ENCODE data around the gene ELL2.

The ELL2 gene

GRCh38 chr5:95899829-95900228 lies 61.8 kb downstream of the ELL2 start:
- Histone ChIP-seq H3K36me3 (ENCODE audit: control insufficient read depth, insufficient read depth, low read length) (peaks cover 18% of the 10 kb centered on the region), H3K4me3 (replicated peaks; ENCODE audit: low read depth, low read length) (no peak overlapping the region), H3K27me3 (replicated peaks; ENCODE audit: control insufficient read depth, insufficient read depth, low read length) (no peaks in the 10 kb centered on the region)
- DNase-seq (ENCODE audit: extremely low read depth, insufficient read length), result no peak
- no peak for TF ChIP-seq CTCF (IDR thresholded peaks at IDR 0.05; ENCODE audit: insufficient read depth, low read length, poor library complexity, severe bottlenecking)

GRCh38 chr5:95899006-95899405 lies 62.6 kb downstream of the ELL2 start:
- Histone ChIP-seq H3K36me3 (ENCODE audit: control insufficient read depth, insufficient read depth, low read length) (peaks cover 19% of the 10 kb centered on the region), H3K4me3 (replicated peaks; ENCODE audit: low read depth, low read length) (no peak overlapping the region), H3K27me3 (replicated peaks; ENCODE audit: control insufficient read depth, insufficient read depth, low read length) (no peaks in the 10 kb centered on the region)
- TF ChIP-seq CTCF (IDR thresholded peaks at IDR 0.05; ENCODE audit: insufficient read depth, low read length, poor library complexity, severe bottlenecking), result no peak
- no peak for DNase-seq (ENCODE audit: extremely low read depth, insufficient read length)

GRCh38 chr5:95895771-95896170 lies 65.9 kb downstream of the ELL2 start:
- no peak for TF ChIP-seq CTCF (IDR thresholded peaks at IDR 0.05; ENCODE audit: insufficient read depth, low read length, poor library complexity, severe bottlenecking)
- peaks cover 19% of the 10 kb centered on the region for H3K36me3 ChIP-seq (ENCODE audit: control insufficient read depth, insufficient read depth, low read length)
- no peak for DNase-seq (ENCODE audit: extremely low read depth, insufficient read length)
- H3K27me3 ChIP-seq (replicated peaks; ENCODE audit: control insufficient read depth, insufficient read depth, low read length), result no peaks in the 10 kb centered on the region
- no peak overlapping the region for H3K4me3 ChIP-seq (replicated peaks; ENCODE audit: low read depth, low read length)

GRCh38 chr5:95895251-95895650 lies 66.4 kb downstream of the ELL2 start:
- DNase-seq (ENCODE audit: extremely low read depth, insufficient read length), result no peak
- no peak for TF ChIP-seq CTCF (IDR thresholded peaks at IDR 0.05; ENCODE audit: insufficient read depth, low read length, poor library complexity, severe bottlenecking)
- Histone ChIP-seq H3K4me3 (replicated peaks; ENCODE audit: low read depth, low read length) (no peak overlapping the region), H3K36me3 (ENCODE audit: control insufficient read depth, insufficient read depth, low read length) (peaks cover 18% of the 10 kb centered on the region), H3K27me3 (replicated peaks; ENCODE audit: control insufficient read depth, insufficient read depth, low read length) (no peaks in the 10 kb centered on the region)

GRCh38 chr5:95892784-95893354 lies 68.8 kb downstream of the ELL2 start:
- H3K36me3 ChIP-seq (ENCODE audit: control insufficient read depth, insufficient read depth, low read length), result peaks cover 17% of the 10 kb centered on the region
- peak; percentile 63 for TF ChIP-seq CTCF (IDR thresholded peaks at IDR 0.05; ENCODE audit: insufficient read depth, low read length, poor library complexity, severe bottlenecking)
- H3K27me3 ChIP-seq (replicated peaks; ENCODE audit: control insufficient read depth, insufficient read depth, low read length), result no peaks in the 10 kb centered on the region
- no peak for DNase-seq (ENCODE audit: extremely low read depth, insufficient read length)
- no peak overlapping the region for H3K4me3 ChIP-seq (replicated peaks; ENCODE audit: low read depth, low read length)

GRCh38 chr5:95891499-95891898 lies 70.2 kb downstream of the ELL2 start:
- Histone ChIP-seq H3K27me3 (replicated peaks; ENCODE audit: control insufficient read depth, insufficient read depth, low read length) (no peaks in the 10 kb centered on the region), H3K36me3 (ENCODE audit: control insufficient read depth, insufficient read depth, low read length) (peaks cover 17% of the 10 kb centered on the region), H3K4me3 (replicated peaks; ENCODE audit: low read depth, low read length) (no peak overlapping the region)
- no peak for DNase-seq (ENCODE audit: extremely low read depth, insufficient read length)
- no peak for TF ChIP-seq CTCF (IDR thresholded peaks at IDR 0.05; ENCODE audit: insufficient read depth, low read length, poor library complexity, severe bottlenecking)

Measured in GM06990 (cell line).